Thyroid gland (tissue), 4 donors: ENCODE data around the gene IQGAP2.

ENCODE experiments used
- CTCF ChIP-seq, 6 experiments: fragments of 200-600 bp in 3 of 6; fragments of 450-650 bp in 3 of 6; sonication (generic) in 3 of 6; IDR thresholded peaks; one replicate each; pipeline ENCODE4 v1.5.1; 2016 to 2019; ENCODE audit warnings: antibody characterized with exemption in 6 of 6, mild to moderate bottlenecking in 2 of 6, inconsistent platforms in 1 of 6, moderate library complexity in 1 of 6
- POLR2A ChIP-seq, 2 donors: fragments of 450-650 bp; IDR thresholded peaks; one replicate each; pipeline ENCODE4 v1.6.1; 2017; ENCODE audit warnings: antibody characterized with exemption in 2 of 2, mild to moderate bottlenecking in 2 of 2, moderate library complexity in 1 of 2

GRCh38 chr5:76622076-76622475 lies 219.0 kb downstream of the IQGAP2 start:
- TF ChIP-seq CTCF (IDR thresholded peaks at IDR 0.05) (no peak), POLR2A (IDR thresholded peaks at IDR 0.05) (no peak)
